Measurements from ENCODE around the gene USP43. TPM values are rescaled to one million over a fixed set of nuclear protein-coding genes. Genes with fewer than 3 reads are reported as not detected.

The USP43 gene
- total RNA-seq, 2 donors from 2014 or later: 4.2 to 6.9 TPM

GRCh38 chr17:9763643-9764042 is 118.3 kb downstream of the USP43 start:
- Histone ChIP-seq H3K4me1 (no peaks in the 10 kb centered on the region), H3K27ac (no peak overlapping the region), H3K9me3 (no peaks in the 10 kb centered on the region), H3K36me3 (replicated peaks in 1 of 2; ENCODE audit: insufficient read depth in 1 of 2, low read depth in 2 of 2) (no peaks in the 10 kb centered on the region), H3K27me3 (no peaks in the 10 kb centered on the region), H3K4me3 (no peak overlapping the region)
- no peak for ATAC-seq
- 29 to 33% methylated on average over 4 of the region's 4 CpGs for WGBS, 2 donors
- DNase-seq: no peak
- intact Hi-C loops (cut with DNase I): no loop called here
- TF ChIP-seq, protein P1, sequence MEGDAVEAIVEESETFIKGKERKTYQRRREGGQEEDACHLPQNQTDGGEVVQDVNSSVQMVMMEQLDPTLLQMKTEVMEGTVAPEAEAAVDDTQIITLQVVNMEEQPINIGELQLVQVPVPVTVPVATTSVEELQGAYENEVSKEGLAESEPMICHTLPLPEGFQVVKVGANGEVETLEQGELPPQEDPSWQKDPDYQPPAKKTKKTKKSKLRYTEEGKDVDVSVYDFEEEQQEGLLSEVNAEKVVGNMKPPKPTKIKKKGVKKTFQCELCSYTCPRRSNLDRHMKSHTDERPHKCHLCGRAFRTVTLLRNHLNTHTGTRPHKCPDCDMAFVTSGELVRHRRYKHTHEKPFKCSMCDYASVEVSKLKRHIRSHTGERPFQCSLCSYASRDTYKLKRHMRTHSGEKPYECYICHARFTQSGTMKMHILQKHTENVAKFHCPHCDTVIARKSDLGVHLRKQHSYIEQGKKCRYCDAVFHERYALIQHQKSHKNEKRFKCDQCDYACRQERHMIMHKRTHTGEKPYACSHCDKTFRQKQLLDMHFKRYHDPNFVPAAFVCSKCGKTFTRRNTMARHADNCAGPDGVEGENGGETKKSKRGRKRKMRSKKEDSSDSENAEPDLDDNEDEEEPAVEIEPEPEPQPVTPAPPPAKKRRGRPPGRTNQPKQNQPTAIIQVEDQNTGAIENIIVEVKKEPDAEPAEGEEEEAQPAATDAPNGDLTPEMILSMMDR (IDR thresholded peaks at IDR 0.05): no peak
- no peak for TF ChIP-seq POLR2A (IDR thresholded peaks at IDR 0.05)

DNA sequence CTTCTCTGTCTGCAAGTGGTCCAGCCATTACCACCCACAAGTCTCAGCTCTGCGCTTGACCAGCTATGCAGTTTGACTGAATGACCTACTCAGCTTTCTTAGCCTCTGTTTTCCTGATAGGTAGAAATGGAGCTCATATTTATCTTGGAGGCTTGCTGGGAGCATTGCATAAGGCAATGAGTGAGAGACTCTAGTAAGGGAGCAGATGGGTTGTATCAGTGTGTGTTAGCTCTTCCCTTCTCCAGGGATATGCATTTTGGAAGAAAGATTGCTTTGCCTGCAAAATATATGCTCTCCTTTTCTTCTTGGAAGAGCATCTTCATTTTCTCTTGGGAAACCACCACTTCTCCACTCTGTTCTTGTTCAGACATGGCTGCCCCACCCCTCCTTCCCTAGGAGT is 120.0 kb downstream of the USP43 start:
- Histone ChIP-seq H3K27ac (no peak overlapping the region), H3K36me3 (replicated peaks in 1 of 2; ENCODE audit: insufficient read depth in 1 of 2, low read depth in 2 of 2) (no peaks in the 10 kb centered on the region), H3K9me3 (no peaks in the 10 kb centered on the region), H3K27me3 (no peaks in the 10 kb centered on the region), H3K4me3 (no peak overlapping the region), H3K4me1 (no peaks in the 10 kb centered on the region)
- no peak for TF ChIP-seq POLR2A (IDR thresholded peaks at IDR 0.05)
- TF ChIP-seq, protein P1 (IDR thresholded peaks at IDR 0.05): no peak
- DNase-seq (no peak), ATAC-seq (no peak)
- 79 to 85% methylated on average over 1 of the region's 1 CpG for WGBS, 2 donors
- intact Hi-C loops (cut with DNase I): no loop called here

GRCh38 chr17:9766970-9767369 is 121.7 kb downstream of the USP43 start:
- ATAC-seq (no peak), DNase-seq (no peak)
- Histone ChIP-seq H3K4me1 (no peaks in the 10 kb centered on the region), H3K27ac (no peak overlapping the region), H3K9me3 (no peaks in the 10 kb centered on the region), H3K27me3 (no peaks in the 10 kb centered on the region), H3K36me3 (replicated peaks in 1 of 2; ENCODE audit: insufficient read depth in 1 of 2, low read depth in 2 of 2) (no peaks in the 10 kb centered on the region), H3K4me3 (no peak overlapping the region)
- WGBS, 2 donors: 58 to 67% methylated on average over 5 of the region's 5 CpGs
- intact Hi-C loops (cut with DNase I): no loop called here
- TF ChIP-seq POLR2A (IDR thresholded peaks at IDR 0.05): no peak
- TF ChIP-seq, protein P1 (IDR thresholded peaks at IDR 0.05): no peak

- TF ChIP-seq POLR2A (IDR thresholded peaks at IDR 0.05): no peak
- TF ChIP-seq, protein P1 (IDR thresholded peaks at IDR 0.05): no peak
- ATAC-seq (no peak), DNase-seq (no peak)
- 46 to 59% methylated on average over 5 to 7 of the region's 7 CpGs for WGBS, 2 donors
- intact Hi-C loops (cut with DNase I): no loop called here
- no peaks in the 10 kb centered on the region for H3K4me1 ChIP-seq
- no peak overlapping the region for H3K27ac ChIP-seq
- no peaks in the 10 kb centered on the region for H3K27me3 ChIP-seq
- no peak overlapping the region for H3K4me3 ChIP-seq
- no peaks in the 10 kb centered on the region for H3K36me3 ChIP-seq (replicated peaks in 1 of 2; ENCODE audit: insufficient read depth in 1 of 2, low read depth in 2 of 2)
- no peaks in the 10 kb centered on the region for H3K9me3 ChIP-seq
Observed at GRCh38 chr17:9767432-9767991, 122.2 kb downstream of the USP43 start.

- no peak for DNase-seq
- TF ChIP-seq, protein P1 (IDR thresholded peaks at IDR 0.05): peak; percentile 39 to 76 (median 49)
- no peak for TF ChIP-seq POLR2A (IDR thresholded peaks at IDR 0.05)
- no peaks in the 10 kb centered on the region for H3K27me3 ChIP-seq
- no peaks in the 10 kb centered on the region for H3K9me3 ChIP-seq
- ATAC-seq: no peak
- H3K36me3 ChIP-seq (replicated peaks in 1 of 2; ENCODE audit: insufficient read depth in 1 of 2, low read depth in 2 of 2): no peaks in the 10 kb centered on the region
- 21 to 36% methylated on average over 5 of the region's 5 CpGs for WGBS, 2 donors
- H3K4me1 ChIP-seq: no peaks in the 10 kb centered on the region
- H3K27ac ChIP-seq: no peak overlapping the region
- intact Hi-C loops (cut with DNase I): no loop called here
- H3K4me3 ChIP-seq: no peak overlapping the region
Observed at GRCh38 chr17:9768381-9768934, 123.1 kb downstream of the USP43 start.

Data from body of pancreas (tissue), 4 donors.